GM13976 (cell line): ENCODE measurements around the gene FLOT2.
A peak's percentile ranks its signal among the peaks of the same experiment; 100 is the strongest.
"Not testable (repeated sequence)": the region's sequence is repeated elsewhere in the genome, so short reads cannot be mapped to it uniquely, and the experiment has no call there.

Experiments used
- DNase-seq: peaks from one replicate; pipeline ENCODE4 v3.0.0; 2012; ENCODE audit warnings: low spot score
- in situ Hi-C: fragments of 300-500 bp; cut with MboI; formaldehyde crosslinking; loops from one replicate; pipeline ENCODE4 v1.12.0; 2022; ENCODE audit warnings: low sequenced_read_pairs, mixed read lengths, inconsistent platforms; ENCODE audit not compliant: unreplicated experiment
- TF ChIP-seq, protein P1 (sequence below): IDR thresholded peaks from 2 replicates; pipeline ENCODE4 v1.5.1; 2012; ENCODE audit warnings: borderline replicate concordance, mild to moderate bottlenecking; ENCODE audit not compliant: insufficient read depth; ENCODE audit errors: extremely low read depth, missing control alignments, control extremely low read depth

Gene FLOT2

GRCh38 chr17:28881533-28882056 is 15.9 kb downstream of the FLOT2 start:
- TF ChIP-seq, protein P1, sequence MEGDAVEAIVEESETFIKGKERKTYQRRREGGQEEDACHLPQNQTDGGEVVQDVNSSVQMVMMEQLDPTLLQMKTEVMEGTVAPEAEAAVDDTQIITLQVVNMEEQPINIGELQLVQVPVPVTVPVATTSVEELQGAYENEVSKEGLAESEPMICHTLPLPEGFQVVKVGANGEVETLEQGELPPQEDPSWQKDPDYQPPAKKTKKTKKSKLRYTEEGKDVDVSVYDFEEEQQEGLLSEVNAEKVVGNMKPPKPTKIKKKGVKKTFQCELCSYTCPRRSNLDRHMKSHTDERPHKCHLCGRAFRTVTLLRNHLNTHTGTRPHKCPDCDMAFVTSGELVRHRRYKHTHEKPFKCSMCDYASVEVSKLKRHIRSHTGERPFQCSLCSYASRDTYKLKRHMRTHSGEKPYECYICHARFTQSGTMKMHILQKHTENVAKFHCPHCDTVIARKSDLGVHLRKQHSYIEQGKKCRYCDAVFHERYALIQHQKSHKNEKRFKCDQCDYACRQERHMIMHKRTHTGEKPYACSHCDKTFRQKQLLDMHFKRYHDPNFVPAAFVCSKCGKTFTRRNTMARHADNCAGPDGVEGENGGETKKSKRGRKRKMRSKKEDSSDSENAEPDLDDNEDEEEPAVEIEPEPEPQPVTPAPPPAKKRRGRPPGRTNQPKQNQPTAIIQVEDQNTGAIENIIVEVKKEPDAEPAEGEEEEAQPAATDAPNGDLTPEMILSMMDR, result no peak
- in situ Hi-C loops, result no loop called here
- DNase-seq, result no peak

- in situ Hi-C loops, result no loop called here
- TF ChIP-seq, protein P1, result no peak
- DNase-seq, result no peak
Observed at GRCh38 chr17:28880572-28880945, 17.0 kb downstream of the FLOT2 start.

DNA sequence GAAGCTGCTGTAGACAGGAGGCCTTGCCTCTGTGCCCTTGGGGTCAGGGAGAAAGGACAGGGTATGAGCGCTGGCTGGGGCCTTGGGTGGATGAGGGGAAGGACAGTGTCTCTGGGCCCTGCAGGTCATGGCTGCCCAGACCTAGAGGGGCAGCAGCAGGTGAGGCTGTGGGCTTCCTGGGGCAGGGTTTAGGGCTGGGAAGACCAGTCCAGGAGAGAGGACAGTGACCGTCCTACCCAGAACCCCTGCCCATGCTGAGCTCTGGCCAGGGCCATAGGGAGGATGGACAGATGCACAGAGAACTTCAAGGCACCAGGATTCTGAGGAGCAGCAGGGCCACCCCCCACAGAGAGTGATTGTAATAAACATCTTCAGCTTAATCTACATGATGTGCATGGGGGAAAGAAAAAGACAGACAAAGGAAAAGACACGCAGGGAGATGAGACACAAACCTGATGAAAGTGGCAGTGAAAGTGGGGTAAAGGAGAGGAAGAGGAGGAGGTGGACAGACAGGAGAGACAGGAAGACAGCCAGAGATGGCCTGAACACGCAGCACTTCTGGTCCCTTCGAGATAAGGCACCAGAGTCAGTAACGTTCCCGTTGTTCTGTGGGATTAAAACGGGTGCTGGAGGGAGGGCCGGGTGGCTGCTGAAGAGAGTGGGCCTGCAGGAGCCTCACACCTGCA is 17.5 kb downstream of the FLOT2 start:
- in situ Hi-C loops, result no loop called here
- TF ChIP-seq, protein P1, result no peak
- no peak for DNase-seq

DNA sequence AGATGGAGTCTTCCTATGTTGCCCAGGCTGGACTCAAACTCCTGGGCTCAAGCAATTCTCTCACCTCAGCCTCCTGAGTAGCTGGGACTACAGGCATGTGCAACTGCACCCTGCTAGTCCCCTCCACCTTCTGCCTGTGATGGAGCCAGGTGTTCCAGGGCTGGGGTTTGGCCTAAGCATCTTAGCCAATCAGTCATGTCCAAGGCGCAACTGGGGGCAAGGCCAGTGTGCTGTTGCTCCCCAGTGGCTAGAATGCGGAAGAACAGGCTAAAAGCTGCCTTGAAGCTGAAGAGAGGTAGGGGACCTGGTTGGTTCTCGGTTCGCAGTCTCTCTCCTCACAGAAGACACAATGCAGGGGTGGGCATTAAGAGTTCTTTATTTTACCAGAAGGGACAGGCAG is 18.6 kb downstream of the FLOT2 start:
- in situ Hi-C loops, result no loop called here
- TF ChIP-seq, protein P1, result peak; percentile 35
- peak; percentile 69 for DNase-seq

- DNase-seq, result no peak
- in situ Hi-C loops, result no loop called here
- TF ChIP-seq, protein P1, result no peak
Observed at GRCh38 chr17:28878158-28878910, 19.2 kb downstream of the FLOT2 start.

DNA sequence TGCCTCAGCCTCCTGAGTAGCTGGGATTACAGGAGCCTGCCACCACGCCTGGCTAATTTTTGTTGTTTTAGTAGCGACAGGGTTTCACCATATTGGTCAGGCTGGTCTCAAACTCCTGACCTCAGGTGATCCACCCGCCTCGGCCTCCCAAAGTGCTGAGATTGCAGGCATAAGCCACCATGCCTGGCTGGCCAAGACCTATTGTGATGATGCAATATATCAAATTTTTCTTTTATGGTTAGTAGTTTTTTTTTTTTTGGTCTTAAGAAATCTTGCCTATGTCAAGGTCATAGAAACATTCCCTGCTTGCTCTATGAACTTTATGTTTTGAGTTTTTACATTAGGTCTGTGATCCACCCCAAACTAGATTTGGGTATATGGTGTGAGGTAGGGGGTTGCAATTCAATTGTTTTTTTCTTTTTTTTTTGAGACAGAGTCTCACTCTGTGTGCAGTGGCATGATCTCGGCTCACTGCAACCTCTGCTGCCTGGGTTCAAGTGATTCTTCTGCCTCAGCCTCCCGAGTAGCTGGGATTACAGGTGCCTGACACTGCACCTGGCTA is 20.3 kb downstream of the FLOT2 start:
- DNase-seq, in situ Hi-C loops: not testable (repeated sequence)
